ENCODE data around the gene F2RL3. TPM values are rescaled to one million over a fixed set of nuclear protein-coding genes. Genes with fewer than 3 reads are reported as not detected.
"Not testable (repeated sequence)": the region's sequence is repeated elsewhere in the genome, so short reads cannot be mapped to it uniquely, and the experiment has no call there.

The F2RL3 gene
- total RNA-seq, 1 experiment from 2014 or later = not detected

GRCh38 chr19:16919496-16919895, 30.7 kb downstream of the F2RL3 start:
- DNase-seq (ENCODE audit: extremely low read depth, low read depth) = no peak

DNA sequence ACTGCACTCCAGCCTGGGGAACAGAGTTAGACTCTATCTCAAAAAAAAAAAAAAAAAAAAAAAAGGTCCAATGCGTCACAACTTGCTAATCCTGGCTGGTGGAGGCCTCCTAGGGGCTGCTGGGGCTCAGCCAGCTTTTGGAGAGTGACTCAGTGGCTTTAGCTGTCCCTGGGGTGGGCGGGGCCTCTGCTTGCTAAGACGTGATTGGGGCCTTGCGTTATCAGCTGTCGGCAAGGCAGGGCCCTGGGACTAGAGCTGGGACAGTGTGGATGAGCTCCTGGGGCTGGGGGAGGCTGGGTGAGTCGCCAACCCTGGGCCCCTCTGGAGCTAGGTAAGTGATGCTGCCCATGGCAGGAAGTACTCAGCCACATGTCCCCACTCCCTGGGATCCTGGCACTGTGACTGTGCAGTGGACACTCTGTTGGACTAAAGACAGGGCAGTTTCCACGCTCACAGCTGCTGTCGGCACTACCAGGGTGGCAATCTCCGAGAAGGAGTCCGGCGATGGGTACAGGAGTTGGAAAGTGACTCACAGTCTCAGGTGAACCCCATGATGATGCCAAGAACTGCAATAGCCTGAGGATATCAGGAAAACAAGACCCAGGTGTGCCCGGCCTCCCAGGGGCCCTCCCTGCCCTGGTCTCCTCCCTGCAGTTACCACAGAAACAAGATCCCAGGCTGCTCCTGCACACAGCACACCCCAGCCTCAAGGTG, 32.2 kb downstream of the F2RL3 start:
- peak; percentile 1 for DNase-seq (ENCODE audit: extremely low read depth, low read depth)

GRCh38 chr19:16921766-16922591, 33.2 kb downstream of the F2RL3 start:
- no peak for DNase-seq (ENCODE audit: extremely low read depth, low read depth)

GRCh38 chr19:16922592-16922934, 33.8 kb downstream of the F2RL3 start:
- DNase-seq (ENCODE audit: extremely low read depth, low read depth) = no peak

GRCh38 chr19:16922949-16923348, 34.1 kb downstream of the F2RL3 start:
- DNase-seq (ENCODE audit: extremely low read depth, low read depth) = no peak

DNA sequence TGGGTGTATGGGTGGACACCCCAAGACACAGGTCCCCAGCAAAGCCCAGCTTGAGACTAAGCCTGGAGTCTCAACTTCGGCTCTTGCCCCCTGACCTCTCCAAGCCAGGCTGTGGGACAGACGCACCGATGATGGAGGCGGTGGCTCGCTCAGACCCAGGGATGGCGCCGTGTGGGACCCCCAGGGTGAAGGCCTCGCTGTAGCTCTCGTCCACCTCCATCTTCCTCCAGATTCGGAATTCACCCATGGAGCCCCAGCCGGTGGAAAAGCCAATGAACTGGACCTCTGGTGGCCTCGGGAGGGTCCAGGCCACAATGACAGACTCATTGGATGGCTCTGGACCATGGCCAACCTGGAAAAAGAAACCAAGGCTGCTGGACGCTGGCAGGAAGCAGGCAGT, 39.1 kb downstream of the F2RL3 start:
- DNase-seq (ENCODE audit: extremely low read depth, low read depth) = no peak

- DNase-seq (ENCODE audit: extremely low read depth, low read depth) = no peak
Measured at GRCh38 chr19:16928351-16928750, 39.6 kb downstream of the F2RL3 start.

GRCh38 chr19:16928916-16929315, 40.1 kb downstream of the F2RL3 start:
- DNase-seq (ENCODE audit: extremely low read depth, low read depth) = no peak

DNA sequence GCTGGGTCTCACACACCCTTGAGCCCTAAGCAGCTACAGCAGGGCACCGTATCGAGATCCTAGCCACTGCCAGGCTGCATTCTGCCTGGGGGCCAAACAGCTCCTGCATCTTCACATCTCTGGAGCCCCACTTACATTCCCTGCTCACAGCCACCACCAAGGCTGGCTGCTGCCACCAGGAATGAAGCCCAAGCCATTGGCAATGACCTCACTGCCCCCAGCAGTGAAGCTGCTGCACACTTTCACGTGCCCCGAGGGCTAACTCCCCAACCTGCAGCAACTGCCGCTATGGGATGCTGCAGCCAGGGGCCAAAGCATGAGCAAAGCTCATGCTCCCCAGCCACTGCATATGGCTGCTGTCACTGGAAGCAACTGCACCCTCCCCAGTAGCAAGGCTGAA, 42.0 kb downstream of the F2RL3 start:
- no peak for DNase-seq (ENCODE audit: extremely low read depth, low read depth)

DNA sequence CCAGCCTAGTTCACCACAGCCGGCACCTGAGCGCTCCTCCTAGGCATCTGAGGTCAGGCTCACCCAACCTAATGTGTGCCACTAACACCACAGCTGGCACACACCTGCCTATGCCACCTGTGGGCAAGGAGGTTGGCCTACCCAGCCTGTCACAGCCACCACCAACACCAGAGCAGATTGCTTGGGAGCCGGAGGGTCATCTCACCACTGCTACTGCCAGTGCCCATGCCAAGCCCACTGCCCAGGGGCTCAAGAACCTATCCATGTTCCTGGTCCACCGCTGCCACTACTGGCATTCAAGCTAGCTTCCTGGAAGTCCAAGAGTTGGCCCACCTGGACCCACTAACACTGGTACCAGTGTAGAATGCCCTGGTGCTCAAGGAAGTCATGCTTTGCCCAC, 42.5 kb downstream of the F2RL3 start:
- no peak for DNase-seq (ENCODE audit: extremely low read depth, low read depth)

GRCh38 chr19:16934489-16934888, 45.7 kb downstream of the F2RL3 start:
- DNase-seq (ENCODE audit: extremely low read depth, low read depth) = no peak

DNA sequence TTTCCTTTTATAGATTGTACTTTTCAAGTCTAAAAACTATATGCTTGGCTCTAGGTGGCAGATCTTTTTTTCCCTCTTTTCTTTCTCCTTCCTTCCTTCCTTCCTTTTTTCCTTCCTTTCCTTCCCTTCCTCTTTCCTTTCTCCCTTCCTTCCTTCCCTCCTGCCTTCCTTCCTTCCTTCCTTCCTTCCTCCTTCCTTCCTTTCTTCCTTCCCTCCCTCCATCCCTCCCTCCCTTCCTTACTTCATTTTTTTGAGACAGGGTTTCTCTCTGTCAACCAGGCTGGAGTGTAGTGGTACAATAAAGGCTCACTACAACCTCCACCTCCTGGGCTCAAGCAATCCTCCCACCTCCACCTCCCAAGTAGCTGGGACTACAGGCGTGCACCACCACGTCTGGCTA, 48.1 kb downstream of the F2RL3 start:
- no peak for DNase-seq (ENCODE audit: extremely low read depth, low read depth)

DNA sequence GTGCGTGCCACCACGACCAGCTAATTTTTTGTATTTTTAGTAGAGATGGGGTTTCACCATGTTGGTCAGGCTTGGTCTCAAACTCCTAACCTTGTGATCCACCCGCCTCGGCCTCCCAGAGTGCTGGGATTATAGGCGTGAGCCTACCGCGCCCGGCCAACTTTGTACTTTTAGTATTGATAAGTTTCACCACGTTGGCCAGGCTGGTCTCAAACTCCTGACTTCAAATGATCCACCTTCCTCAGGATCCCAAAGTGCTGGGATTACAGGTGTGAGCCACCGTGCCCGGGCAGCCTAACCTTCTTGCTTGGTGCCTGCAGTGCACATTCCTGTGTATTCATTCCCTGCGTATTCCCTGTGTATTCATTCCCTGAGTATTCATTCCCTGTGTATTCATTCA, 49.0 kb downstream of the F2RL3 start:
- not testable (repeated sequence) for DNase-seq (ENCODE audit: extremely low read depth, low read depth)

- no peak for DNase-seq (ENCODE audit: extremely low read depth, low read depth)
Measured at GRCh38 chr19:16938211-16938610, 49.4 kb downstream of the F2RL3 start.

GRCh38 chr19:16940063-16940462, 51.3 kb downstream of the F2RL3 start:
- not testable (repeated sequence) for DNase-seq (ENCODE audit: extremely low read depth, low read depth)

DNA sequence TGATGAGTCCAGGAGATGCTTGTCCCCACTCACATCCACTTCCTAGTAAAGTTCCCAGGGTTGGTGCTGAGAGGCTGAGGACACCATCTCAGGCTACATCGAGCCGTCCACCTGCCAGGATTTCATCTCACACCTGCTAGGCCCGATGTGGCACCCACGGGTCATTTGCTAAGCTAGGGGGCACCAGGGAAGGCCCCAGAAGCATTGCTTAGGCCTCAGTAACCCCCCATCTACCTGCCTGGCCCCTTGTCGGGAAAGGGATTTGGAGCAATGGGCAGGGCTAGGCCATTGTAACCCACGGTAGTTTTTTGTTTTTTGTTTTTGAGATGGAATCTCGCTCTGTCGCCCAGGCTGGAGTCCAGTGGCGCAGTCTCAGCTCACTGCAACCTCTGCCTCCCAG, 51.8 kb downstream of the F2RL3 start:
- no peak for DNase-seq (ENCODE audit: extremely low read depth, low read depth)

Small RNA genes within 50 kb of the gene (small RNA-seq; reads per million reads assigned to genes)
- gene RN7SL823P (0 to 2.5 reads per million in 2 experiments), gene RN7SL835P (0 reads per million in 2 experiments)

Other genes starting within 250 kb of the F2RL3 start
- gene SMIM7, start 228.9 kb upstream of the F2RL3 start, total RNA-seq (2014; rRNA removed; shearing (Covaris generic)) = 96.1 and 96.5 TPM in 2 replicates
- gene TMEM38A, start 227.9 kb upstream of the F2RL3 start, total RNA-seq (2014; rRNA removed; shearing (Covaris generic)) = 0.40 and 0.94 TPM in 2 replicates
- gene NWD1, start 169.2 kb upstream of the F2RL3 start, total RNA-seq (2014; rRNA removed; shearing (Covaris generic)) = 0.05 TPM in 1 of 2 replicates, not detected in the other
- gene SIN3B, start 59.6 kb upstream of the F2RL3 start, total RNA-seq (2014; rRNA removed; shearing (Covaris generic)) = 13.3 and 17.5 TPM in 2 replicates
- gene CPAMD8, start 137.8 kb downstream of the F2RL3 start, total RNA-seq (2014; rRNA removed; shearing (Covaris generic)) = 0.10 TPM in 1 of 2 replicates, not detected in the other
- 5.1 and 7.2 TPM in 2 replicates for gene HAUS8, start 186.5 kb downstream of the F2RL3 start, total RNA-seq (2014; rRNA removed; shearing (Covaris generic))
- gene MYO9B, start 186.8 kb downstream of the F2RL3 start, total RNA-seq (2014; rRNA removed; shearing (Covaris generic)) = 12.4 and 13.5 TPM in 2 replicates